Activated CD8-positive, alpha-beta T cell treated with anti-CD3 and anti-CD28 coated beads, Interleukin-2, amount 10 ng/mL, durations not matched to agents 7 days and 5 days (primary cell): ENCODE measurements around the gene ACTRT2. TPM values are rescaled to one million over a fixed set of nuclear protein-coding genes. Genes with fewer than 3 reads are reported as not detected.

Experiments used
- ATAC-seq: fragments of 150-1000 bp; cut with Tn5 transposase; one replicate; pipeline ENCODE4 v1.10.0; 2021; ENCODE audit warnings: moderate library complexity
- CTCF ChIA-PET: fragments of 350-600 bp; sonication (Branson Sonifier 250); formaldehyde crosslinking; loops from one replicate; lab custom pipeline; 2021; ENCODE audit warnings: antibody characterized with exemption; lab: Charles Lee
- POLR2A ChIA-PET: fragments of 350-600 bp; sonication (Branson Sonifier 250); formaldehyde crosslinking; loops from one replicate; lab custom pipeline; 2021; ENCODE audit warnings: antibody characterized with exemption; lab: Charles Lee
- DNase-seq: peaks from one replicate; pipeline ENCODE4 v3.0.0-alpha.2; 2020
- H3K27ac Mint-ChIP-seq: one replicate; pipeline ENCODE4 v1.8.0; 2021; ENCODE audit warnings: mild to moderate bottlenecking, mixed read lengths
- H3K27me3 Mint-ChIP-seq: one replicate; pipeline ENCODE4 v1.8.0; 2021; ENCODE audit warnings: low read depth, mixed read lengths
- H3K36me3 Mint-ChIP-seq: one replicate; pipeline ENCODE4 v1.8.0; 2021; ENCODE audit warnings: low read depth, mixed read lengths
- H3K4me1 Mint-ChIP-seq: one replicate; pipeline ENCODE4 v1.8.0; 2021; ENCODE audit warnings: low read depth, mixed read lengths
- H3K4me3 Mint-ChIP-seq: one replicate; pipeline ENCODE4 v1.8.0; 2021; ENCODE audit warnings: mild to moderate bottlenecking, mixed read lengths
- H3K9me3 Mint-ChIP-seq: one replicate; pipeline ENCODE4 v1.8.0; 2022; ENCODE audit warnings: mixed read lengths; ENCODE audit not compliant: insufficient read depth
- total RNA-seq, 2 experiments: library from RNA; stranded (reverse); gene quantifications; one replicate each; pipeline ENCODE4 v1.2.3, GENCODE V29; 2021

ACTRT2 gene
- total RNA-seq, result not detected

- H3K27ac Mint-ChIP-seq, result no peak within 1 kb of the TSS
These were observed at the start of gene ACTRT2 for GRCh38 chr1:3021233-3021671. Gene ACTRT2 (plus strand): TSS chr1:3021467. CDS start chr1:3021687, 220 bp downstream.

GRCh38 chr1:2971609-2972008, 49.7 kb upstream of the ACTRT2 start:
- no peaks in the 10 kb centered on the region for H3K9me3 Mint-ChIP-seq
- no peaks in the 10 kb centered on the region for H3K36me3 Mint-ChIP-seq
- no peak for ATAC-seq
- ChIA-PET POLR2A (no interaction called here), CTCF (no interaction called here)
- DNase-seq, result no peak
- H3K27ac Mint-ChIP-seq, result no peak overlapping the region
- H3K4me1 Mint-ChIP-seq, result peaks cover 11% of the 10 kb centered on the region
- H3K4me3 Mint-ChIP-seq, result no peak overlapping the region
- no peaks in the 10 kb centered on the region for H3K27me3 Mint-ChIP-seq

More at GRCh38 chr1:3021233-3021671, at the start of gene ACTRT2:
- no peak for DNase-seq
- ChIA-PET POLR2A (no interaction called here), CTCF (no interaction called here)
- Mint-ChIP-seq H3K4me3 (no peak within 1 kb of the TSS), H3K27me3 (no peaks in the 10 kb centered on the region), H3K9me3 (no peaks in the 10 kb centered on the region), H3K4me1 (no peaks in the 10 kb centered on the region), H3K36me3 (no peaks in the 10 kb centered on the region)
- ATAC-seq, result no peak

GRCh38 chr1:2972011-2972878, 49.0 kb upstream of the ACTRT2 start:
- no peak overlapping the region for H3K4me3 Mint-ChIP-seq
- ATAC-seq (no peak), DNase-seq (no peak)
- POLR2A ChIA-PET, result no interaction called here
- H3K9me3 Mint-ChIP-seq, result no peaks in the 10 kb centered on the region
- H3K36me3 Mint-ChIP-seq, result no peaks in the 10 kb centered on the region
- CTCF ChIA-PET, result no interaction called here
- no peak overlapping the region for H3K27ac Mint-ChIP-seq
- peaks cover 11% of the 10 kb centered on the region for H3K4me1 Mint-ChIP-seq
- no peaks in the 10 kb centered on the region for H3K27me3 Mint-ChIP-seq

GRCh38 chr1:2972879-2973575, 48.2 kb upstream of the ACTRT2 start:
- DNase-seq, result no peak
- ChIA-PET CTCF (no interaction called here), POLR2A (no interaction called here)

GRCh38 chr1:2973601-2974593, 47.4 kb upstream of the ACTRT2 start:
- ATAC-seq, result peak; percentile 71
- no peak overlapping the region for H3K4me3 Mint-ChIP-seq
- no peaks in the 10 kb centered on the region for H3K36me3 Mint-ChIP-seq
- no peak overlapping the region for H3K27ac Mint-ChIP-seq
- ChIA-PET POLR2A (no interaction called here), CTCF (interaction anchor here (0.9 kb wide), 1 partner anchor 52 kb away, joined by 3 read pairs; no protein-coding TSS in a partner anchor)
- peaks cover 11% of the 10 kb centered on the region for H3K4me1 Mint-ChIP-seq
- no peaks in the 10 kb centered on the region for H3K27me3 Mint-ChIP-seq
- no peaks in the 10 kb centered on the region for H3K9me3 Mint-ChIP-seq
- DNase-seq, result peak; percentile 51

More at GRCh38 chr1:2972879-2973575, 48.2 kb upstream of the ACTRT2 start:
- ATAC-seq, result no peak
- peaks cover 11% of the 10 kb centered on the region for H3K4me1 Mint-ChIP-seq
- H3K27ac Mint-ChIP-seq, result no peak overlapping the region
- H3K36me3 Mint-ChIP-seq, result no peaks in the 10 kb centered on the region
- no peak overlapping the region for H3K4me3 Mint-ChIP-seq
- no peaks in the 10 kb centered on the region for H3K9me3 Mint-ChIP-seq
- H3K27me3 Mint-ChIP-seq, result no peaks in the 10 kb centered on the region

DNA sequence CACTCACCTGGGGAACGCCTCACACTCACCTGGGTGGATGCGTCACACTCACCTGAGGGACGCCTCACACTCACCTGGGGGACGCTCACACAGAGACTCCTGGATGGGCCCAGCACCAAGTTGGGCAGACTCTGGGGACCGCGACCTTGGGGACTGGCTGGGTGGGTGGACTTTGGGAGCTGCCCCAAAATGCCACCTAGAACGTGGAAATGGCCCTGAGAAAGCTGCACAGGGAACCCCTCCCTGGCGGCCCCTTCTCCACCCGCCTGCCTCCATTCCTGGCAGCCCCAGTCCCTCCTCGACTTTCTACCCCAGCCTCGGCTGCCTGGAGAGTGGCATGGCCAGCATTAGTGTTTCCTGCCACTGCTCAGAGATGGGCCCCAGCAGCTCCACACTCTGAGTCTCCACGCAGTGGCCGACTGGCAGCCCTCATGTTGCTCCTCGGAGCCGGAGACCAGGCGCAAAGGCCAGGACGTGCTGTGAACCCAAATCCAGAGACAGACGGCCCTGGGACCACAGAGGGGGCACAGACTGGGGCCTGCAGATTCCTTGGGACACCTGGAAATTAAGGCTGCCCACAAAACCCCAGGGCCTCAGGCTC, 46.5 kb upstream of the ACTRT2 start:
- Mint-ChIP-seq H3K9me3 (no peaks in the 10 kb centered on the region), H3K27me3 (no peaks in the 10 kb centered on the region), H3K4me1 (peaks cover 11% of the 10 kb centered on the region), H3K27ac (no peak overlapping the region), H3K4me3 (no peak overlapping the region), H3K36me3 (no peaks in the 10 kb centered on the region)
- DNase-seq, result no peak
- POLR2A ChIA-PET, result no interaction called here
- ATAC-seq, result no peak
- CTCF ChIA-PET, result no interaction called here

DNA sequence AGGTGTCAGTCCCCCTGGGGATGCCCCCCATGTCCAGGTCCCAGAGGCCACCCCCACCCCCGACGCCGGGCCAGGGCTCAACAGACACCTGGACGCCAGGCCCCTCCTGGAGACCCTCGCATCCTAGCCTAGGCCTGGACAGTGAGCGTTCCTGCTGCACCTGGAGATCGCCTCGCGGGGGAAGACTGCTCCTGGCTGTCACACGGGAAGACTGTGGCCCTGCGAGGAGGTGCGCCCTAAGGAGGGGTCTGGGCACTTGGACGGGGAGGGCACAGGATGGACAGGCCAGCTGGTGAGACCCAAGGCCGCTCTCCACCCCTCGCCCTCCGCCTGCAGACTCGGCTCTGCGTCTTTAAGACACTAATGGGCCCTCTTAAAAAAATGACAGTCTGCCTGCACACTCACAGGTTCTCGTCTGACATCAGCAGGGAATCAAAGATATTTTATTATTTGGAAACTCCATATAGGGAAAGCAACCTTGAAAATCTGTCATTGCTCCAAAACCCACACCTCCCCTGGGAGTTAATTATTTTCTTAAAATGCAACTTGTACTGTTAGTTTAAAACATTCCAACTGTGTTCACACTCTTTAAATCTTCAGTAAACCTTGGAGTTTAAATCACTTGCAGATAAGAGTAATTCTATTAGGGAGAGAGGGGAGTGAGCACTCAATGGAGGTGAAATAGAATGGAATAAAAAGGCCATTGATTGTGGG, 45.6 kb upstream of the ACTRT2 start:
- ATAC-seq (no peak), DNase-seq (no peak)
- Mint-ChIP-seq H3K9me3 (no peaks in the 10 kb centered on the region), H3K27ac (no peak overlapping the region), H3K4me1 (peaks cover 11% of the 10 kb centered on the region), H3K36me3 (no peaks in the 10 kb centered on the region), H3K4me3 (no peak overlapping the region), H3K27me3 (no peaks in the 10 kb centered on the region)
- POLR2A ChIA-PET, result no interaction called here
- CTCF ChIA-PET, result no interaction called here

DNA sequence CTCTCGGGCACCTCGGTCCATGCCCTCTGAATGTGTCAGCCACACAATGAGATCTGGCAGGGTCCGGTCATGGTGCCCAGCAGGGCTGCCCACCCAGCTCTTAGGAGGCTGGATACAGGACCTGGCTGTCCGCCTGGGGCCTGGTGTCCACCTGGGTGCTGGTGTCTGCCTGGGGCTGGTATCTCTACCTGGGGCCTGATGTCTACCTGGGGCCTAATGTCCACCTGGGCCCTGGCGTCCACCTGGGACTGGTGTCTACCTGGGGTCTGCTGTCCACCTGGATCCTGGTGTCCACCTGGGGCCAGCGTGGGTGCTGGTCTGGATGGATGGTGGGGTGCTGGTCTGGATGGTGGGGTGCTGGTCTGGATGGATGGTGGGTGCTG, 45.1 kb upstream of the ACTRT2 start:
- Mint-ChIP-seq H3K27me3 (no peaks in the 10 kb centered on the region), H3K4me1 (peaks cover 11% of the 10 kb centered on the region), H3K9me3 (no peaks in the 10 kb centered on the region), H3K4me3 (no peak overlapping the region), H3K36me3 (no peaks in the 10 kb centered on the region), H3K27ac (no peak overlapping the region)
- ATAC-seq (no peak), DNase-seq (no peak)
- POLR2A ChIA-PET, result no interaction called here
- CTCF ChIA-PET, result no interaction called here

- no peak for ATAC-seq
- no peaks in the 10 kb centered on the region for H3K36me3 Mint-ChIP-seq
- POLR2A ChIA-PET, result no interaction called here
- no peaks in the 10 kb centered on the region for H3K9me3 Mint-ChIP-seq
- no peak overlapping the region for H3K27ac Mint-ChIP-seq
- H3K4me3 Mint-ChIP-seq, result no peak overlapping the region
- H3K27me3 Mint-ChIP-seq, result no peaks in the 10 kb centered on the region
- H3K4me1 Mint-ChIP-seq, result peaks cover 8% of the 10 kb centered on the region
- CTCF ChIA-PET, result no interaction called here
- no peak for DNase-seq
These were observed 43.2 kb upstream of the ACTRT2 start for GRCh38 chr1:2977886-2978611.

DNA sequence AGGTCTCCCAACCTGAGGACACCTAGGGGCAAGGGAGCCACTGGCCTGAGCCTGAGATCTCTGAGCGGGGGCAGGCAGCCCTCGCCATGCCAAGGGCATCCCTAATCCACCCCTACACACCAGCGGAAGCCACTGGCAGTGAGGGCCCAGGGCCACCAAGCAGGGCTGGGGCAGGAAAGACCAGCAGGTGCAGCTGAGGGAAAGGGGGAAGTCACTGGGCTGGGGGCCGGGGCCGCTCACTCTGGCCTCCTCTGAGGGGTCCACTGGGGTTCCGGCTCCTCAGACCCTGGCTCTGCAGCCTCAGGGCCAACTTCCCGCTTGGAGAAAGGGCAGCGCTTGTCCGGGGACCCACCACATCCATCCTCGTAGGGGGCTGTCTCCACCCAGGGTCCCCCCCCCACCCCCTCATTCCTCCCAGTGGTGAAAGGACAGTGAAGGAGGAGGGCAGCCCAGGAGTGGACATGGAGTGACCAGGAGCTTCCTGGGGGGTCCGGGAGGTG, 42.5 kb upstream of the ACTRT2 start:
- POLR2A ChIA-PET, result no interaction called here
- ATAC-seq, result no peak
- no peak overlapping the region for H3K4me3 Mint-ChIP-seq

More for the DNA sequence above, 42.5 kb upstream of the ACTRT2 start:
- H3K4me1 Mint-ChIP-seq, result peaks cover 2% of the 10 kb centered on the region
- H3K27me3 Mint-ChIP-seq, result no peaks in the 10 kb centered on the region
- no peaks in the 10 kb centered on the region for H3K36me3 Mint-ChIP-seq
- no peaks in the 10 kb centered on the region for H3K9me3 Mint-ChIP-seq
- no peak for DNase-seq
- no peak overlapping the region for H3K27ac Mint-ChIP-seq
- CTCF ChIA-PET, result no interaction called here
